Left renal cortex interstitium (tissue), 4 donors: ENCODE results near the gene NMRK1. TPM values are rescaled to one million over a fixed set of nuclear protein-coding genes. Genes with fewer than 3 reads are reported as not detected.
A peak's percentile ranks its signal among the peaks of the same experiment; 100 is the strongest.

Experiments used
- DNase-seq, 4 donors: peaks; one replicate each; pipeline ENCODE4 v3.0.0-alpha.2; 2013; ENCODE audit warnings: low read depth in 4 of 4, low spot score in 2 of 4, missing footprints in 1 of 4
- polyA plus RNA-seq, 4 donors: library from polyadenylated mRNA; unstranded; fragments of 120-200 nt; gene quantifications; one replicate each; pipeline ENCODE4 v1.2.1, GENCODE V29; 2013; ENCODE audit not compliant: insufficient read length in 4 of 4

NMRK1 gene
- polyA plus RNA-seq, 4 donors = 13.5 to 30.0 (median 22.3) TPM

DNA sequence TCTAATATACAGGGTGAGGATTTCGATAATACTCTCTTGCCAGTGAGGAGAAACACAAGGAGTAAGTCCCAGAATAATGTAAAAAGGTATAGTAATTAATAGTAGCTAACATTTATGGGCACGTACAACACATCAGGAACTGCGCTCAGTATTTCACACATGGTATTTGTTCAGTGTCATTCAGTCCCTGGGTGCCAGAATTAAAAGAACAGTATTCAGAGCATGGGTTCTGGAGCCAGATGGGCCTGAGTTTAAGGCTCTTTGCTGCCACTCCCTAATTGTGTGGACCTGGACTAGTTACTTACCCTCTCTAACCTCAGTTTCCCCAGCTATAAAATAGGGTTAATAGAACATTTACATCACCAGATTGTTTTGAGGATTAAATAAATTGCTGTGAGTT lies 16.7 kb upstream of the NMRK1 start:
- DNase-seq = no peak

DNA sequence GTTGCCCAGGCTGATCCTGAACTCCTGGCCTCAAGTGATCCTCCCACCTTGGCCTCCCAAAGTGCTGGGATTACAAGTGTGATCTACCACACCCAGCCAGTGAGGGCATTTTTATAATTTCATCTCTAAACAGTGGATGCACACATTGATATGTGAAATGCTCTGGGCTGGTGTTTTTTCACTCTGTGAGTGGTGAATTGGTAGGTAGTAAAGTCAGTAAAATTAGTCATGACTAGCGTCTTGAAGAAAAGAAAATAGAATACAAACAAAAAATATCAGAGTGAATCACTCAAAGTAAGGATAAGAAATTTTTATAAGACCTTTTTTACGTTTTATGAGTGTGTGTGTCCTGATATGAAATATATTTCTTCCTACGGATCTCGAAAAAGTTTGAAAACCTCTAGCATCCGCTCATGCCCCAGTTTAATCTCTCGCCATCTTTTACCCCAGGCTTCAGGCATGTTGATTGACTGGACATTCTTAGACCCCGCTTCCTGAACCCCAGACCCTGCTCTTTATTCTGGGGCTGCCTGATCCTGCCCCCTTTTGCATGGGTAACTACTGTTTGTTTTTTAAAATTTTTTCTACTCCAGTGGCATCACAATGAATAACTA lies 14.3 kb upstream of the NMRK1 start:
- no peak for DNase-seq

DNA sequence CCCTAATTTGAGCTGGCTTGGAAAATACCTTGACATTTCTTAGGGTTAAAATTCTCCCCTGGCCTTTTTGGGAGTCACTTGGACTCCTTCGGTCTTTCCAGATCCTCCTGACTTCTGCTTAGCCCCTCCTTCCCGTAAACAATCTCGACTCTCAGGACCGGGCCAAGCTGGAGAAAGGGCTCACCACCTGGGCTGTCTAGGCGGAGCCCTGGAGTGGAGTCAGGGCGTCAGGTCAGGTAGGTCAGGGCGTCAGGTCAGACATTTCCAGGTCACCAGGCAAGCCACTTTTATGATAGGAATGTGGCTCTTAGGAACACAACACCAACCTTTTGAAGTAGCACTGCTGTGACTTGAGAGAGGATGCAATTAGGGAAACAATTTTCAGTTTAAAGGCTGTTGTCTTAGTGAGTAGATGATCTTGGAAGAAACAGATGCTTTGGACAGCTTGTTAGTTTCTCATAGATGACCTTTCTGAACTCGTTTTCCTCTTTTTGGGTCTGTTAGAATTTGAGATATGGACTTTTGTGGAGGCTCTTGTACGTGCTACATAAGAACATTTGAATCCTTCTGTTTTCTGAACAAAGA lies 13.1 kb upstream of the NMRK1 start:
- no peak for DNase-seq

DNA sequence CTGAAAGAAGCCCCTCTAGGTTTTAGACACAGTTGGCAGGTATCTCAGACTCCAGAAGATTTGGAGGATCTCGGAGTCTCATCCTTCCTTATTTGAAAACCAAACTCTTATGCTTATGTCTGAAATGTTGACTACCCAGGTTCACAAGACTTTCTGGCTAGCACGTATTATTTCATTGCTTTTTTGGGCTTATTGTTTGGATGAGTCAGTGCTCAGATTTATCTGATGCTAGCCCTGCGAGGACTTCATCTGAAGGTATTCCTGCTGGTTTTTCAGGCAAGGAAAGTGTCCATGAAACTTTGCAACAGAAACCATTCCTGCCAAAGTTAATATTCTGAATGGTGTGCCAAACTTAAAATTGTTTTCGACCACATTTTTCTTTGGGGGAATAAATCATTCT lies 8.8 kb upstream of the NMRK1 start:
- no peak for DNase-seq

DNA sequence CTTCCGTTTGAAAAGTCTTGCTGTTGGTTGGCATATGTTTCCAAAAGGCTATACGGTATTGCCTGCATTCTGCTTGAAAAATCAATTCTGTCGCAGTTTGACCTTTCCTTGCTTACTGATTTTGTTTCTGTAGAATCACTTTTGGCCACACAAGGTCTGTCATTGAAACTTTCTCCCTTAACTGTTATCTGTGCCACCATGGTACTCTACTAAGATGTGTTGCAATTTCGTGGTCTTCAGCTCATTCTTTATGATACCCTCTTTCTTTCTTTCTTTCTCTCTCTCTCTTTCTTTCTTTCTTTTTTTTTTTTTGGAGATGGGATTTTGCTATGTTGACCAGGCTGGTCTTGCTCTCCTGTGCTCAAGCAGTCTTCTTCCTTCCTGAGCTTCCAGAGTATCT lies 4.8 kb upstream of the NMRK1 start:
- no peak for DNase-seq

DNA sequence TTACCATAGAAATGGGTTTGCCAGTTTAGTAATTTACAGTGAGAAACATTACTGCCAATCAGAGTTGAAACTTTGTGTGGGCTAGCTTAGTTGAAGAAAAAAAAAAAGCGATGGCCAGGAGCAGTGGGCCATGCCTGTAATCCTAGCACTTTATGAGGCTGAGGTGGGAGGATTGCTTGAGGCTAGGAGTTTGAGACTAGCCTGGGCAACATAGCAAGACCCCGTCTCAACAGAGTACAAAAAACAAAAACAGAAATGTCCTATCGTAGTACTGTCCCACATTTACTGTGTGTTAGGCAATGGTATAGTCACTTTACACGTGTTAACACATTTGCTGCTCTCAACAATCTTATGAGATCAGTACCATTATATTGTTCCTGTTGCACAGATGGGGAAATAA lies 2.6 kb upstream of the NMRK1 start:
- DNase-seq = no peak

DNA sequence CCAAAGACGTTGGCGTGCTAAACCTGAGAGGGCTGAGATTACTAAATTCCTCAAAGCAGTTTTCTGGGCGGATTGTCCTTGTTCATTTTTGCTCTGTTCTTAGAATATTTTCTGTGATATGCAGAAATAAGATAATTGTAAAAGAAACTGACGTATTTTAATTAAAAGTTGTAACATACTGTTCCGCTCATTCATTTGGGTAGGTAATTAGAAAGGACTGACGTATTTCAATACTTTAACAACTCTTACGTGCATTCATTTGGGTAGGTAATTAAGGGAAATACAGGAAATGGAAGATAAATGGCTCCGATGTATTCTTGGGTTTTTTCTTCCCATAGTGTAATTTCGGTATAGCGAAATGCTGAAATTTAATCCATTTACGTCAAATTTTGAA lies 1.4 kb upstream of the NMRK1 start:
- DNase-seq = no peak

DNA sequence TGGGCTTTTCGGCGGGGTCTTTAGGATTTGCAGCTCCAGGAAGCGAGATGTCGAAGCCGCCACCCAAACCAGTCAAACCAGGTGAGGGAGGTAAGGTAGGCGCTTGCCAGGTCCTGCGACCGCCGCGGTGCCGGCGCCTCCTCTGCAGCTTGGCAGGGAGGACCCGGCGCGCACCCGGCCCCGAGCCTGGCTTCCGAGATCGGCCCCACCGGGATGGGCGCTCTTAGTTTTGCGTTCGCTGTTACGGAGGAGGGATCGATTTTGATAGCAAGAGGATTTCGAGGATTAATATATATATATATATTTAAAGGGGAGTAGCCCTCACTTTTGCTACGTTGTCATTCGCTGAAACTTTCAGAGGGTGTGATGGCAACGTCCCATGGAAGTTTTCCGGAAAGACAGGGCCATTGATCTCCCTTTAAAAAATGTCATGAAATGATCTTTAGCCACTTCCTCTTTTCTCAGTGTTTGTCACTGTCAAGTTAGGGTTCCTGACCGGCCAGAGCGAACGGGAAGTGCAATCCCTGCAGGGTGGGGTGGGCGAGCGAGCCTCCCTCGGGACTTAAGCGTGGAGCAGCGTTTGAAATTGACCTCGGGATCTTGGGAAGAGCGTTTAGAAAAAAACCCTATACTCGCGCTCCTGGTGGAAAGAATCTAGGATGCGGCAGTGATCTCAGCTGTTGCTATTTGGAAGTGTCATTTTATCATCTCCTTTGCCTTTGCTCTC lies 854 bp upstream of the NMRK1 start:
- no peak for DNase-seq

DNA sequence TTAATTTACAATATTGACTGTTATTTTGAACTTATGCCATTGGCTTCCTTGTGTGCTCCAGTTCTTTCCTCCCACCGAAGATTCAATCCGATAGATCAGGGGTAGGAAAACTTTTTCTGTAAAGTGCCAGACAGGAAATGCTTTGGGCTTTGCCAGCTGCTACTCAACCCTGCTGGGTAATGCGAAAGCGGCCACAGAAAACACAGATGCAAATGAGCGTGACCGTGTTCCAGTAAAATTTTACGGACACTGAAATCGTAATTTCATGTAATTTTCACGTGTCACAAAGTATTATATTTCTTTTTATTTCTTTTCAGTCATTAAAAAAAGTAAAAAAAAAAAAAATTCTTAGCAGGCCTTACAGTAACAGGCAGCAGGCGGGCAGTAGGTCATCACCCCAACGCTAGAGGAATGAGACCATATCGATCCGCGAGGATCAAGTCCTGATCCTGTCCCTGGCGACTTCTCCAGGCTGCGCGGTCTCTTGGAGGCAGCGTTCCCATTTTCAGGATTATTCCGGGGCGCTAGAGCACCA lies 599 bp downstream of the NMRK1 start:
- peak in 1 of 4 donors; percentile 45 for DNase-seq

DNA sequence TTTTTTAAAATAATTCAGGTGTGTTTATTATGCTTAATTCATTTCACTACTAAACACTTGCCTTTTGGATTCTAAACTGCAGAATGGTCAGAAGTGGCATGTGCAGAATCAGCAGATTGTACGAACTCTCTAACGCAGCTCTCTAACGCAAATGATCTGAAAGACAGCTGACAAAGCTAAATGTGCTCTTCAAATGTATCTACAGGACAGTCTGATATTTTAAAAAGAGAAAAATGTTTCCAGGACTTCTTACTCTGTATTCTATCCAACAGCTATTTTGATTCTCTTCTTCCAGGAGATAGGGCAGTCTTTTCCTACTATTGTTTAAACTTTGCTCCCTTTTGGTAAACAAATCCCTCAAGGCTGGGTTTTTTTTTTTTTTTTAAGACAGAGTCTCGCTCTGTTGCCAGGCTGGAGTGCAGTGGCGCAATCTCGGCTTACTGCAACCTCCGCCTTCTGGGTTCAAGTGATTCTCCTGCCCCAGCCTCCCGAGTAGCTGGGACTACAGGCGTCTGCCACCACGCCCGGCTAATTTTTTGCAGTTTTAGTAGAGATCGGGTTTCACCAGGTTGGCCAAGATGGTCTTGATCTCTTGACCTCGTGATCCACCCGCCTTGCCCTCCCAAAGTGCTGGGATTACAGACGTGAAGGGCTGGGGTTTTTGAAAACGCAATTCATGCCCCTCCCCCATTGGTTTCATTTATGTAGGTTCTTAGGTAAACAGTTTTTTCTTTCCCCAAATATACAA lies 1.2 kb downstream of the NMRK1 start:
- DNase-seq = no peak

DNA sequence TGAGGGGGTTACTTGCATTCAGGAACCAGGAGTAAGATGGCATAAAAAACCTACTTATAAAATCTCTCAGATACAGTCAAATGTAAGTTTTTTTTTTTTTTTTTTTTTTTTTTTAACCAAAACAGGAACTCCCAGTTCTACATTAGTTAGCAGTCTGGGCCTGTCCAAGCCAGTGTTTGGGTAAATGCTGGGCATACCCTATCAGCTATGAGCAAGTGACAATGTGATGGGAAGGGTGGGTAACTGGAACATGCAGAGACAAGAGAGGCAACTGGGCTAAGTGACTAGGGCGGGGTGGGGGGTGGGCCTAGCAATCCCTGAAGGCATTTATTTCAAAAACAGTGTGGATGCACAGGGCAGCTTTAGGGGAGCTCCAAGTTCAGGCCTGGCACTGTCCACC lies 2.3 kb downstream of the NMRK1 start:
- no peak for DNase-seq

DNA sequence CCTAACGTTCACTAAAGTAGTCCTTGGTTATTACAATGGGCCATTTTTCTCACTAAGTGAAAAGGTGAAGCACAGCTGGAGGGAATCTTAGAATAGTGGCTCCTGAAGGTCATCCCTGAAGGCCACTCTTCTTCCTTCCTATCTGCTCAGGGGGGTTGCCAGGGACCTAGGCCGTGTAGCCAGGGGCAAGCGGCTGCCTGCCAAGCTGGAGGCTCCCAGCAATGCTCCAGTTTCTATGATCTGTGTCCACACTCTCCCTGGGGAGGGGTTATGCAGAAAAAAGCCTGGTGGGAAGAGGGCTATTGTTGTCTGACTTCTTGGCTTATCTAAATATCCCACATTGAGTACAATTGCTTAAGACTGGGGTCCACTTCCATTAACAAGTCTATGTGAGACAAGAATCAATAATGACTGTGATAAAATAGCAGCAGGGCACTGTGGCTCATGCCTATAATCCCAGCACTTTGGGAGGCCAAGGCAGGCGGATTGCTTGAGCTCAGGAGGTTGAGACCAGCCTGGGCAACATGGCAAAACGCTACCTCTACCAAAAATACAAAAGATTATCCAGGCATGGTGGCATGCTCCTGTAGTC lies 3.8 kb downstream of the NMRK1 start:
- DNase-seq = no peak

DNA sequence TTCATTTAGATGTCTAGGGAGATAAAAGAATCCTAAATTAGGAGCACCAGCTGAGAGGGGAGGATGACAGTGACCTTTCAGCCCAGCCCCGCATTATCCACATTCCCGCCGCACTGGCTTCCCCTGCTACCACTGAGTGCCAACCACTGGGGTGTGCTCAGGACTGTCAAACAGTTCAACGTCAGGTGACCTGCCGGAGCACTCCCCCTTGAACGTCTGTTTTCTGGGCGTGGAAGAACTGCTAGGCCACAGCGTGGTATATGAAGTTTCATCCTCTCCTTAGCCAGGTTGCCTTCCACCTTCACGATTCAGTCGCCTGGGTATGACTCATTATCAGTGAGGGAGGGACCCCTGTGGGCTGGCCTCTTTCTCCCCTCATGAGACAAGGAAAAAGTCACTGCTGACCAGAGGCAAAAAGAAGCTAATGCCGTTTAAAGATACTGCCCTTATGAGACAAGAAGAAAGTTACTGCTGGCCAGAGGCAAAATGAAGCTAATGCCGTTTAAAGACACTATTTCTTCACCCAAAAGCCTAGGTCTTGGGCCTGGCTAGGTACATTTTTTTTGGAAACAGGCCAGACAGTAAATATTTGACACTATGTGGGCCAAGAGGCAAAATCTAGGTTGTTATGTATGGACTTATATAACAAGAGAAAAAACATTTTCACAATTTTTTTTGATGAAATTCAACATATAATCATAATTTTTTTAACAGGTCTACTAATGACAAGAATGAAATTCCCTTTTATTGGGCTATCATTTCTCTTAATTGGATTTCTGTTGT lies 4.6 kb downstream of the NMRK1 start:
- no peak for DNase-seq

DNA sequence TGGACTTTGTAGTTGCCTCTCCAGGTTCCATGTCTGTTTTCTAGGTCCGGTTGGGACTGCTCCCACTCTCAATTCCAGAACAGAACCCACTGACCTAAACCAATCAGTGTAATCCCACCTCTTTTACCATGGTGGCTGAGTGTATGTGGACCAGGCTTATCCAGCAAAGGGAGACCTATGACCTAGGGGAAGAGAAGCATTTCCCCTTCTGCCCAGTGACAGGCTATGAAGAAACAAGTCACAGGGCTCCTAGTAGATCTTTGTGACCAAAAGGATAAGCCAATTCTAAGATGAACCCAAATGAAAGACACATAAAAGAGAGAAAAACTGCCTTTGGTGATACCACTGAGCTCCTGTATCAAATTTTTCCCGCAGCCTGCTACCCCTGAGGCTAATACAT lies 6.3 kb downstream of the NMRK1 start:
- DNase-seq = no peak

DNA sequence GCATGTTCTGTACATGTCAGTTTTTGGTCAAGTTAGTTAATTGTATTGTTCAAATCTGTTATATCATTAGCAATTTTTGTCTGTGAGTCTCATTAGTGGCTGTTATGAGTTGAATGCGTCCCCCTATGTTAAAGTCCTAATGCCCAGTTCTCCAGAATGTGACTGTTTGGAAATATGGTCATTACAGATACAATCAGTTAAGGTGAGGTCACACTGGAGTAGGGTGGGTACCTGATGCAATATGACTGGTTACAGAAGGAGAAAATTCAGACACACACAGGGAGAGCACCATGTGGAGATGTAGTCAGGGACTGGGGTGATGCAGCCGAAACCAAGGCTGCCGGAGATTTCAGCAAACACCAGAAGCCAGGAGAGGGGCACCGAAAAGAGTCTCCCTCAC lies 15.1 kb downstream of the NMRK1 start:
- no peak for DNase-seq

DNA sequence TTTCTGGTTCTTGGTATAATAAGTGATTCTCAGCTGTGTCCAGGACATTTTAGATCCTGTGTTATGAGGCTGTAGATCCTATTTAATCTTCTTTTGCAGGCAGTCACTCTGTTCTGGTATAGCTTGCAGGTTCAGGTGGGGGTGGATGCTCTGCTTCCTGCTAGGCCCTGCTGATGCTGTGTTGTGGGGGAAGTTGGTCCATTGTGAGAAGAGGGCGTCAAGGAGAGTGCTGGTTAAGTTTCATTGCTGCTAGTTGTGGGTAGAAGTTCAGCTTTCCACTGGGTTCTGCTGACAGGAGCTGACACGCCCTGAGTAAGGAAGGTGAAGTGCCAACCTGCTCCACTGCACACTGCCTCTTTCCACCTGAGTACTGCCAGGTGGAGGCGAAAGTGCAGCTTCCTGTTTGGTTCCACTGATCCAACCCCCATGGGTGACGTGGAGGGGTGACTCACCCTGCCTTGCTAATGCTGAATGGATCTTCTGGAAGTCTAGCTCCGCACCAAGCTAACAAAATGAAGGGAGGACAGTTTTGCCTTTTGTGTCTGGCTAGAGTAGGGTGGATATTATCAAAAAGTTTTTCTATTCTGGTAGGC lies 16.3 kb downstream of the NMRK1 start:
- no peak for DNase-seq

DNA sequence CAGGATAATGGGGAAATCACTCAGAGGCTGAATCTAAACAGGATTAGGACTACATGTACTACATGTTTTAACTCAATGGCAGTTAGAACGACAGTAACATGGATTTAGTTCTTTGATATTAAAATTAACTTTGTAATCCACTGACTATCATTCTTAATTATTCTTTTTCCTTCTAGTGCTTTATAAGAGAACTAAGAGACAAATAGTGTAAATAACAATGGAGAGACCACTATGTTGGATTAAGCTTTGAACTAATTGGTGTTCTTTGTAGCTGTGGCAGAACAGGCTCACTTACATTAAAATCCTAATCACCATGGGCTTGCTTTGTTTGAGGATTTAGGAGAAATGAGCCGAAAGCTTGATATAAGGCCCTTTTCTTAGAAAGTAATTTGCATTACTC lies 18.8 kb downstream of the NMRK1 start:
- DNase-seq = no peak

DNA sequence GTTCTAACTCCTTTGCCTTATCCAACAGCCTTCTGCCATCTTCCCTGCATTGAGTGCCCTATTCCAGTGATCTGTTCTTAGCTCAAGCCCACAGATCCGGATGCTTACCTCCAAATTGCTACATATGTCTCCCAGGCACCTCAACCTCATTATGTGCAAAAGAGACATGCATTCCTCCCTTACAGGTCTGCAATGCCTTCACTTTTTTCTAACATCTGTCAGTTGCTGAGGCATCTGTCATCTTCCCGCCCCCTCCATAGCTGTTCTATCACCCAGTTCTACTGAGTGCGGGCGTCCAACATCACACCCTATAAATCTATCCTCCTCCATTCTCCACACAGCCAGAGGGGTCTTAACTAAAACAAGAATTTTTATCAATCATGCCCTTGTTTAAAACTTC lies 20.1 kb downstream of the NMRK1 start:
- no peak for DNase-seq

DNA sequence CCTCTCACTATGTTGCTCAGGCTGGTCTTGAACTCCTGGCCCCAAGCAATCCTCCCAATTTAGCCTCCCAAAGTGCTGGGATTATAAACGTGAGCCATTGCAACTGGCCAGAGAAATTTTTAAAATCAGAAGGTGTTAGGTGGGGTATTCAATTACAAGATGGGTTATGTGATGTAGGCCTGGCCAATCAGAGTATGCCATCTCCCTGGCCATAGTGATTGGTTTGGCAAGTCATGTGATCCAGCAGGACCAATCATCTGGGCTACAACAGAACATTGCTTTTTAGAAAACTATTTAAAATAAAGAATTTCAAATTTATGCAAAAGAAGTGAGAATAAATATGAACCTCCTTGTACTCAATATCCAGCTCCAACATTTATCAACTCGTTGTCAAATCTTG lies 22.4 kb downstream of the NMRK1 start:
- DNase-seq = no peak
